Activated naive CD4-positive, alpha-beta T cell treated with anti-CD3 and anti-CD28 coated beads for 36 hours (primary cell): Measurements from ENCODE around the gene PPP3CA. TPM values are rescaled to one million over a fixed set of nuclear protein-coding genes. Genes with fewer than 3 reads are reported as not detected.

Experiments used
- CTCF ChIA-PET: fragments of 350-600 bp; sonication (Branson Sonifier 250); formaldehyde crosslinking; loops from one replicate; lab custom pipeline; 2021; ENCODE audit warnings: antibody characterized with exemption; lab: Charles Lee
- DNase-seq: peaks from one replicate; pipeline ENCODE4 v3.0.0-alpha.2; 2020
- H3K27ac Mint-ChIP-seq: one replicate; pipeline ENCODE4 v1.8.0; 2021; ENCODE audit warnings: mild to moderate bottlenecking, mixed read lengths
- H3K27me3 Mint-ChIP-seq: one replicate; pipeline ENCODE4 v1.8.0; 2021; ENCODE audit warnings: low read depth, mixed read lengths
- H3K36me3 Mint-ChIP-seq: one replicate; pipeline ENCODE4 v1.8.0; 2021; ENCODE audit warnings: low read depth, mixed read lengths
- H3K4me1 Mint-ChIP-seq: one replicate; pipeline ENCODE4 v1.8.0; 2021; ENCODE audit warnings: low read depth, mixed read lengths
- H3K4me3 Mint-ChIP-seq: one replicate; pipeline ENCODE4 v1.8.0; 2021; ENCODE audit warnings: mild to moderate bottlenecking, moderate library complexity, mixed read lengths
- H3K9me3 Mint-ChIP-seq: one replicate; pipeline ENCODE4 v1.8.0; 2021; ENCODE audit warnings: mixed read lengths
- intact Hi-C: fragments of 100-400 bp; cut with micrococcal nuclease; formaldehyde crosslinking; loops from one replicate; pipeline ENCODE4 v1.15.1; 2023
- total RNA-seq, 2 experiments: library from RNA; stranded (reverse); gene quantifications; one replicate each; pipeline ENCODE4 v1.2.3, GENCODE V29; 2021

Gene PPP3CA
- total RNA-seq, 2 experiments from 2014 or later = 2.4 to 3.4 TPM

GRCh38 chr4:101217353-101218031, 129.8 kb downstream of the PPP3CA start:
- CTCF ChIA-PET = no interaction called here

GRCh38 chr4:101211146-101211553, 136.2 kb downstream of the PPP3CA start:
- CTCF ChIA-PET = no interaction called here
- intact Hi-C loops = no loop called here
- no peak overlapping the region for H3K27ac Mint-ChIP-seq
- H3K4me3 Mint-ChIP-seq = no peak overlapping the region
- no peaks in the 10 kb centered on the region for H3K27me3 Mint-ChIP-seq
- H3K36me3 Mint-ChIP-seq = no peaks in the 10 kb centered on the region
- no peak for DNase-seq
- peaks cover 16% of the 10 kb centered on the region for H3K4me1 Mint-ChIP-seq
- H3K9me3 Mint-ChIP-seq = no peaks in the 10 kb centered on the region

More at GRCh38 chr4:101217353-101218031, 129.8 kb downstream of the PPP3CA start:
- no peaks in the 10 kb centered on the region for H3K27me3 Mint-ChIP-seq
- DNase-seq = no peak
- intact Hi-C loops = no loop called here
- H3K4me1 Mint-ChIP-seq = peaks cover 5% of the 10 kb centered on the region
- H3K36me3 Mint-ChIP-seq = no peaks in the 10 kb centered on the region
- H3K4me3 Mint-ChIP-seq = no peak overlapping the region
- H3K9me3 Mint-ChIP-seq = no peaks in the 10 kb centered on the region
- H3K27ac Mint-ChIP-seq = no peak overlapping the region

GRCh38 chr4:101210331-101210730, 137.0 kb downstream of the PPP3CA start:
- no peaks in the 10 kb centered on the region for H3K9me3 Mint-ChIP-seq
- no peaks in the 10 kb centered on the region for H3K27me3 Mint-ChIP-seq
- no peak for DNase-seq
- CTCF ChIA-PET = no interaction called here
- intact Hi-C loops = no loop called here
- H3K27ac Mint-ChIP-seq = no peak overlapping the region
- H3K36me3 Mint-ChIP-seq = no peaks in the 10 kb centered on the region
- H3K4me1 Mint-ChIP-seq = peaks cover 24% of the 10 kb centered on the region
- no peak overlapping the region for H3K4me3 Mint-ChIP-seq

GRCh38 chr4:101208171-101208570, 139.2 kb downstream of the PPP3CA start:
- Mint-ChIP-seq H3K9me3 (no peaks in the 10 kb centered on the region), H3K27ac (no peak overlapping the region), H3K27me3 (no peaks in the 10 kb centered on the region), H3K4me1 (peaks cover 23% of the 10 kb centered on the region), H3K4me3 (no peak overlapping the region), H3K36me3 (no peaks in the 10 kb centered on the region)
- no peak for DNase-seq
- CTCF ChIA-PET = no interaction called here
- intact Hi-C loops = loop anchor here (5.0 kb wide), 1 partner anchor 319 kb away; no protein-coding TSS in a partner anchor

GRCh38 chr4:101205916-101206315, 141.4 kb downstream of the PPP3CA start:
- CTCF ChIA-PET = no interaction called here

GRCh38 chr4:101201421-101201820, 145.9 kb downstream of the PPP3CA start:
- intact Hi-C loops = no loop called here
- Mint-ChIP-seq H3K27me3 (no peaks in the 10 kb centered on the region), H3K27ac (no peak overlapping the region), H3K4me1 (peaks cover 25% of the 10 kb centered on the region), H3K4me3 (no peak overlapping the region), H3K9me3 (no peaks in the 10 kb centered on the region), H3K36me3 (no peaks in the 10 kb centered on the region)
- no peak for DNase-seq
- CTCF ChIA-PET = interaction anchor here (0.6 to 1.7 kb wide), 3 partner anchors 21 to 807 kb away, joined by 3 to 7 read pairs (median 3); no protein-coding TSS in a partner anchor

More at GRCh38 chr4:101205916-101206315, 141.4 kb downstream of the PPP3CA start:
- H3K9me3 Mint-ChIP-seq = no peaks in the 10 kb centered on the region
- no peak overlapping the region for H3K4me3 Mint-ChIP-seq
- DNase-seq = peak; percentile 60
- H3K27ac Mint-ChIP-seq = no peak overlapping the region
- peaks cover 24% of the 10 kb centered on the region for H3K4me1 Mint-ChIP-seq
- no peaks in the 10 kb centered on the region for H3K27me3 Mint-ChIP-seq
- no peaks in the 10 kb centered on the region for H3K36me3 Mint-ChIP-seq
- intact Hi-C loops = loop anchor here (1.0 to 5.0 kb wide), 7 partner anchors 77 to 1184 kb away; partner anchors contain the start of gene PPP3CA

- intact Hi-C loops = no loop called here
- Mint-ChIP-seq H3K27me3 (no peaks in the 10 kb centered on the region), H3K36me3 (peaks cover 4% of the 10 kb centered on the region), H3K4me1 (peaks cover 17% of the 10 kb centered on the region), H3K27ac (no peak overlapping the region), H3K9me3 (no peaks in the 10 kb centered on the region), H3K4me3 (no peak overlapping the region)
- no peak for DNase-seq
- CTCF ChIA-PET = interaction anchor here (0.7 to 1.7 kb wide), 2 partner anchors 32 to 189 kb away, joined by 3 to 7 read pairs; no protein-coding TSS in a partner anchor
These were observed 146.8 kb downstream of the PPP3CA start for GRCh38 chr4:101200561-101200960.

- Mint-ChIP-seq H3K4me3 (no peak overlapping the region), H3K27ac (no peak overlapping the region), H3K36me3 (peaks cover 4% of the 10 kb centered on the region), H3K4me1 (peaks cover 12% of the 10 kb centered on the region), H3K27me3 (no peaks in the 10 kb centered on the region), H3K9me3 (no peaks in the 10 kb centered on the region)
- no peak for DNase-seq
- intact Hi-C loops = no loop called here
- CTCF ChIA-PET = no interaction called here
These were observed 147.6 kb downstream of the PPP3CA start for GRCh38 chr4:101199507-101200285.

- CTCF ChIA-PET = no interaction called here
- H3K4me1 Mint-ChIP-seq = peaks cover 12% of the 10 kb centered on the region
- no peak for DNase-seq
- H3K36me3 Mint-ChIP-seq = peaks cover 4% of the 10 kb centered on the region
- no peaks in the 10 kb centered on the region for H3K27me3 Mint-ChIP-seq
- H3K4me3 Mint-ChIP-seq = no peak overlapping the region
- H3K27ac Mint-ChIP-seq = no peak overlapping the region
- H3K9me3 Mint-ChIP-seq = no peaks in the 10 kb centered on the region
- intact Hi-C loops = no loop called here
These were observed 148.5 kb downstream of the PPP3CA start for GRCh38 chr4:101198682-101199339.

- Mint-ChIP-seq H3K9me3 (no peaks in the 10 kb centered on the region), H3K4me3 (no peak overlapping the region), H3K36me3 (peaks cover 6% of the 10 kb centered on the region), H3K27ac (no peak overlapping the region), H3K27me3 (no peaks in the 10 kb centered on the region), H3K4me1 (peaks cover 12% of the 10 kb centered on the region)
- intact Hi-C loops = no loop called here
- CTCF ChIA-PET = no interaction called here
- no peak for DNase-seq
These were observed 150.0 kb downstream of the PPP3CA start for GRCh38 chr4:101197350-101197749.

- CTCF ChIA-PET = no interaction called here
- no peak overlapping the region for H3K4me3 Mint-ChIP-seq
These were observed 155.1 kb downstream of the PPP3CA start for GRCh38 chr4:101192244-101192643.

More at GRCh38 chr4:101192244-101192643, 155.1 kb downstream of the PPP3CA start:
- H3K9me3 Mint-ChIP-seq = no peaks in the 10 kb centered on the region
- DNase-seq = no peak
- no peak overlapping the region for H3K27ac Mint-ChIP-seq
- H3K4me1 Mint-ChIP-seq = peaks cover 6% of the 10 kb centered on the region
- H3K27me3 Mint-ChIP-seq = no peaks in the 10 kb centered on the region
- peaks cover 6% of the 10 kb centered on the region for H3K36me3 Mint-ChIP-seq
- intact Hi-C loops = no loop called here
